ENCODE results near the gene PSMD3.

PSMD3 gene

DNA sequence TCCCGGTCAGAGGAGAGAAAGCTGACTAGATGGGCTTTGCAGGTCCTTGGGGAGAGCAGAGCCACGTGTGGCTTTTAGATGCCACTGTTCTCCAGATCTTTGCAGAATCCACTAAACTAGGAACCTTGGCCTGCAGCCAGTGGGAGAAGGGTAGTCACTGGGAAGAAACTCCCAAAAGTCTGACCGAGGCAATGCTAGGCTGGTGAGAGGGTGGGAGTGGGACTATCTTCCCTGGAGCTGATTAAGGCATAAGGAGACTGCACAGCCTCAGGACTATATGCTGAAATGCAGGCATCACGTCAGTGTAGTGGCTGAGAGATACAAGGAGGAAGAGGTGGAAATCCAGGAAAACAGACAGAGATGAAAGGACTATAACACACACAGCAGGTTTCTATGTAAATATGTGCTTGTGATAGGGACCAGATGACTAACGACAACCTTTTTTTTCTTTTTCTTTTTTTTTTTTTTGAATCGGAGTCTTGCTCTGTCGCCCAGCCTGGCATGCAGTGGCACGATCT is 20.0 kb upstream of the PSMD3 start:
- Histone ChIP-seq H3K27ac (ENCODE audit: low read depth, low read length) (no peak overlapping the region), H3K36me3 (ENCODE audit: control insufficient read depth in 1 of 2, insufficient read depth in 2 of 2, low read length in 2 of 2) (no peaks in the 10 kb centered on the region), H3K4me1 (ENCODE audit: control insufficient read depth in 1 of 2, insufficient read depth in 2 of 2, low read length in 2 of 2) (peaks cover 7 to 9% of the 10 kb centered on the region in 2 donors), H3K9me3 (ENCODE audit: control insufficient read depth in 1 of 2, low read length in 2 of 2) (no peaks in the 10 kb centered on the region), H3K9ac (ENCODE audit: low read depth in 1 of 2, low read length in 2 of 2) (no peak overlapping the region), H3K27me3 (ENCODE audit: control insufficient read depth in 1 of 2, insufficient read depth in 2 of 2, low read length in 2 of 2) (no peaks in the 10 kb centered on the region), H3K4me3 (ENCODE audit: low read depth in 1 of 2, low read length in 2 of 2) (no peak overlapping the region)

DNA sequence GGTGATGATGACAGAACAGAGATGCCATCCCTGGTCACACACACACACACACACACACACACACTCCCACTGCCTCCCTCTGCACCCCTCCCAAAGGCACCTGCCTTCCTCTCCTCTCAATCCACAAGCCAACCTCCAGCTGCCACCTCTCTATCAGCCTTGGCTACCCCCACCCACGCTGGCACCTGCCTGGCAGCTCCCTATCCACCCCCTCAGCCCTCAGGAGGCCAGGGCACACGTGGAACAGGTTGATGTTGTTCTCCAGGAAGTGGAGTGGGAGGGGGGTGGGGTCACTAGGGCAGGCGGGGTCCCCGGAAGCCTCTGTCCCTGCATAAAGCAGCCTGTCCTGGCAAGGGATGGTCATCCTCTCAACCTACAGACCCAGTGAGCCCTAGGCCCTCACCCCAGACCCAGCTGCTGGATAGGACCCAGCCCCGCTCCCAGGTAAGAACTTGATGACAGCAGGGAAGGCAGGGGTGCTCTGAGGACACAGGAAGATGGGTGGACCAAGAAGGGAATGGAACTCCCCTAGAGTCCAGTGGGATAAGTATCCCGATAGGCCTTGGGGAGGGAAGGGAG is 17.9 kb upstream of the PSMD3 start, which contains the start of gene GSDMA:
GSDMA (plus strand) TSS at position 363 of the 579 bp plus-strand sequence. CDS start 2,684 bp downstream, outside the sequence.
- no peak within 1 kb of the TSS for H3K9ac ChIP-seq (ENCODE audit: low read depth in 1 of 2, low read length in 2 of 2)
- H3K27me3 ChIP-seq (ENCODE audit: control insufficient read depth in 1 of 2, insufficient read depth in 2 of 2, low read length in 2 of 2) = no peaks in the 10 kb centered on the region
- no peaks in the 10 kb centered on the region for H3K9me3 ChIP-seq (ENCODE audit: control insufficient read depth in 1 of 2, low read length in 2 of 2)
- H3K36me3 ChIP-seq (ENCODE audit: control insufficient read depth in 1 of 2, insufficient read depth in 2 of 2, low read length in 2 of 2) = no peaks in the 10 kb centered on the region
- no peak within 1 kb of the TSS for H3K27ac ChIP-seq (ENCODE audit: low read depth, low read length)
- no peak within 1 kb of the TSS for H3K4me3 ChIP-seq (ENCODE audit: low read depth in 1 of 2, low read length in 2 of 2)
- peaks cover 7 to 9% of the 10 kb centered on the region in 2 donors for H3K4me1 ChIP-seq (ENCODE audit: control insufficient read depth in 1 of 2, insufficient read depth in 2 of 2, low read length in 2 of 2)

DNA sequence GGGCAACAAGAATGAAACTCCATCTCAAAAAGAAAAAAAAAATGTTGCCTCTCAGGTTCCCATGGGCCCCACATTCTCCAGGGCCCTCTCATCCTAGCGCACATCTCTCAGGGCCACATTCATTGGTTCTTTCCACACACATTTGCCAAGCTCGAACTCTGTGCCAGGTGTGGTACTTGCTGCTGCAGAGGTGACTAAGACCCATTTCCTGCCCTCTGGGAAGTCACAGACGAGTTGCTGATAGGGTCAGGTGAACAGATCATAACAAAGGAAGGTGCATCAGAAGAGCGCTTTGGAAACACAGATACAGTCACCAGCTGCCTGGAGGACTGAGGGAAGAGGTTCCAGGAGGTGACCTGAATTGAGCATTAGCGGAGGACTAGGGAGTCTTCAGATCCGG is 16.8 kb upstream of the PSMD3 start:
- H3K4me1 ChIP-seq (ENCODE audit: control insufficient read depth in 1 of 2, insufficient read depth in 2 of 2, low read length in 2 of 2) = peaks cover 7 to 12% of the 10 kb centered on the region in 2 donors
- no peak overlapping the region for H3K27ac ChIP-seq (ENCODE audit: low read depth, low read length)

DNA sequence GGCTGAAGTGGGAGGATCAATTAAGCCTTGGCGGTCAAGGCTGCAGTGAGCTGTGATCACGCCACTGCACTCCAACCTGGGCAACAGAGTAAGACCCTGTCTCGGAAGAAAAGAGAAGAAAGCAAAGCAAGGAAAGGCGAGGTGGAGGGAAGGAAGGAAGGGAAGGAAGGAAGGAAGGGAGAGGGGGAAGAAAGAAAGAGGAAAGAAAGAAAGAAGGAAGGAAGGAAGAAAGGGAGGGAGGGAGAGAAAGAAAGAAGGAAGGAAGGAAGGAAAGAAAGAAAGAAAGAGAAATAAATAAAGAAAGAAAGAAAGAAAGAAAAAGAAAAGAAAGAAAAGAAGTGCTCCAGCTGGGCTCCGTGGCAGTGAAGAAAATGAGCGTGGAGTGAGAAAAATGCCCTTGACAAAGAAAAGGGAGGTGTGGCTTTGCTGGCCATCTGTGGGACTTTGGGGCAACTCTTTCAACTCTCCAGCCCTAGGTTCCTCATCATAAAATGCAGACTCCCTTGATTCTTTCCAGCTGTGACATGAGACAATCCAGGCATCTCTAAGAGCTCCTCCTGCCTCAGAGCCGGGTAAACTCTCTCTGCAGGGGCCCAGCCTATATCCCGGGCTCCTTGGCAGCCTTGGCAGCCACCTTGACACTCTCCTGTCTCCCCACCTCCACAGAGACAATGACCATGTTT is 15.4 kb upstream of the PSMD3 start:
- no peak overlapping the region for H3K4me3 ChIP-seq (ENCODE audit: low read depth in 1 of 2, low read length in 2 of 2)

More for the DNA sequence above, 16.8 kb upstream of the PSMD3 start:
- Histone ChIP-seq H3K9me3 (ENCODE audit: control insufficient read depth in 1 of 2, low read length in 2 of 2) (no peaks in the 10 kb centered on the region), H3K4me3 (ENCODE audit: low read depth in 1 of 2, low read length in 2 of 2) (no peak overlapping the region), H3K36me3 (ENCODE audit: control insufficient read depth in 1 of 2, insufficient read depth in 2 of 2, low read length in 2 of 2) (no peaks in the 10 kb centered on the region), H3K9ac (ENCODE audit: low read depth in 1 of 2, low read length in 2 of 2) (no peak overlapping the region), H3K27me3 (ENCODE audit: control insufficient read depth in 1 of 2, insufficient read depth in 2 of 2, low read length in 2 of 2) (no peaks in the 10 kb centered on the region)

DNA sequence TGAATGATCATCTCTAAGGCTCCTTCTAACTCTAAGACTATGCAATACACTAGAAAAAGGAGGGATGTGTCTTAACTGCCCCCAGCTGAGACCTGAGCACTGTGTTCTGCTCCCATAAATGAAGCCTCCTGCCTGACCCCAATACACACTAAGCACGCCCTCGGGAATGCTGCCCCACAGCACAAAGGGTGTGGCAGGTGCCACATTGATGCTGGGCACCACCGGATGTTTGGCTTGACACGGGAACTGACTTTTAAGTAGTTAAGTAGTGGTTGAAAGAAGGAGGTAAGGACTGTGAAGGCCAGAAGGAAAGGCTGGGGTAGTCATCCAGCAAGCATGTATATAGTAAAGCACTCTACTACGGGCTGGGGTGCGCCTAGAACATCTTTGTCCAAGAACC is 13.8 kb upstream of the PSMD3 start:
- Histone ChIP-seq H3K9me3 (ENCODE audit: control insufficient read depth in 1 of 2, low read length in 2 of 2) (no peaks in the 10 kb centered on the region), H3K27me3 (ENCODE audit: control insufficient read depth in 1 of 2, insufficient read depth in 2 of 2, low read length in 2 of 2) (no peaks in the 10 kb centered on the region), H3K4me3 (ENCODE audit: low read depth in 1 of 2, low read length in 2 of 2) (no peak overlapping the region), H3K4me1 (ENCODE audit: control insufficient read depth in 1 of 2, insufficient read depth in 2 of 2, low read length in 2 of 2) (peaks cover 13 to 22% of the 10 kb centered on the region in 2 donors), H3K36me3 (ENCODE audit: control insufficient read depth in 1 of 2, insufficient read depth in 2 of 2, low read length in 2 of 2) (no peaks in the 10 kb centered on the region), H3K9ac (ENCODE audit: low read depth in 1 of 2, low read length in 2 of 2) (no peak overlapping the region), H3K27ac (ENCODE audit: low read depth, low read length) (no peak overlapping the region)

More for the DNA sequence above, 15.4 kb upstream of the PSMD3 start:
- Histone ChIP-seq H3K9me3 (ENCODE audit: control insufficient read depth in 1 of 2, low read length in 2 of 2) (no peaks in the 10 kb centered on the region), H3K4me1 (ENCODE audit: control insufficient read depth in 1 of 2, insufficient read depth in 2 of 2, low read length in 2 of 2) (peaks cover 11 to 16% of the 10 kb centered on the region in 2 donors), H3K36me3 (ENCODE audit: control insufficient read depth in 1 of 2, insufficient read depth in 2 of 2, low read length in 2 of 2) (no peaks in the 10 kb centered on the region), H3K27ac (ENCODE audit: low read depth, low read length) (no peak overlapping the region), H3K9ac (ENCODE audit: low read depth in 1 of 2, low read length in 2 of 2) (no peak overlapping the region), H3K27me3 (ENCODE audit: control insufficient read depth in 1 of 2, insufficient read depth in 2 of 2, low read length in 2 of 2) (no peaks in the 10 kb centered on the region)

DNA sequence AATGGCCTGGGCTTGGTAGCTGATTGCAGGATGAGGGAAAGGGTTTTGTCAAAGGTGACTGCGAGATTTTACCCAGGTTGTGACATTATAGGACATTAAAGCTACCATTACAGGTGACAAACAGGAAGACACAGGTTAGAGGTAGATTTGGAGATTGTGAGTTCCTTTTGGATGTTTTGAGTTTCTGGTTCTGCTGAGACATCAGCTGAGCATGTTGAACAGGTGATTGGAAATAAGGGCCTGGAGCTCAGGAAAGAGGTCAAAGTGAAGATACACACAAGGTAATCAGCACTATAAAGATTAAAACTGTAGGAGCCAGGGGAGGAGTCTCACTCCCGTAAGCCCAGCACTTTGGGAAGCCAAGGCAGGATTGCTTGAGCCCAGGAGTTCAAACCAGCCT is 11.8 kb upstream of the PSMD3 start:
- Histone ChIP-seq H3K9me3 (ENCODE audit: control insufficient read depth in 1 of 2, low read length in 2 of 2) (no peaks in the 10 kb centered on the region), H3K27me3 (ENCODE audit: control insufficient read depth in 1 of 2, insufficient read depth in 2 of 2, low read length in 2 of 2) (no peaks in the 10 kb centered on the region), H3K4me1 (ENCODE audit: control insufficient read depth in 1 of 2, insufficient read depth in 2 of 2, low read length in 2 of 2) (peaks cover 13 to 21% of the 10 kb centered on the region in 2 donors), H3K9ac (ENCODE audit: low read depth in 1 of 2, low read length in 2 of 2) (no peak overlapping the region), H3K4me3 (ENCODE audit: low read depth in 1 of 2, low read length in 2 of 2) (no peak overlapping the region), H3K27ac (ENCODE audit: low read depth, low read length) (no peak overlapping the region), H3K36me3 (ENCODE audit: control insufficient read depth in 1 of 2, insufficient read depth in 2 of 2, low read length in 2 of 2) (no peaks in the 10 kb centered on the region)

DNA sequence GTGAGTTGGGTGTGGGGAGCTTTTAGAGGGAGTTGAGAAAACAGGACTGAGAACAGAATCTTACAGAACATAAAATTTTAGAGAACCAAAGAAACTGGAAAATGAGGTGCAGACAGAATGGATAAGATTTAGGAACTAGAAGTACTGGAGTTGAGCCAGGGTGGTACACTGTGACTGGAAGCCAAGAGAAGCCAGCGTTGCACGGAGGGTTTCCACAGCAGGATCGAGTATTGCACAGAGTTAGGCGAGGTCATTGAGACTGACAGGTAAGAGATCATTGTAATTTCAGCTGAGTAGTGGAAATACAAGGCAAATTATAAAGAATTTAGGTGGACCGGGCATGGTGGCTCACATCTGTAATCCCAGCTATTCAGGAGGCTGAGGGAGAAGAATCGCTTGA is 11.2 kb upstream of the PSMD3 start:
- Histone ChIP-seq H3K9ac (ENCODE audit: low read depth in 1 of 2, low read length in 2 of 2) (no peak overlapping the region), H3K36me3 (ENCODE audit: control insufficient read depth in 1 of 2, insufficient read depth in 2 of 2, low read length in 2 of 2) (no peaks in the 10 kb centered on the region), H3K9me3 (ENCODE audit: control insufficient read depth in 1 of 2, low read length in 2 of 2) (no peaks in the 10 kb centered on the region), H3K4me1 (ENCODE audit: control insufficient read depth in 1 of 2, insufficient read depth in 2 of 2, low read length in 2 of 2) (peaks cover 13 to 17% of the 10 kb centered on the region in 2 donors), H3K27me3 (ENCODE audit: control insufficient read depth in 1 of 2, insufficient read depth in 2 of 2, low read length in 2 of 2) (no peaks in the 10 kb centered on the region), H3K27ac (ENCODE audit: low read depth, low read length) (no peak overlapping the region), H3K4me3 (ENCODE audit: low read depth in 1 of 2, low read length in 2 of 2) (no peak overlapping the region)

DNA sequence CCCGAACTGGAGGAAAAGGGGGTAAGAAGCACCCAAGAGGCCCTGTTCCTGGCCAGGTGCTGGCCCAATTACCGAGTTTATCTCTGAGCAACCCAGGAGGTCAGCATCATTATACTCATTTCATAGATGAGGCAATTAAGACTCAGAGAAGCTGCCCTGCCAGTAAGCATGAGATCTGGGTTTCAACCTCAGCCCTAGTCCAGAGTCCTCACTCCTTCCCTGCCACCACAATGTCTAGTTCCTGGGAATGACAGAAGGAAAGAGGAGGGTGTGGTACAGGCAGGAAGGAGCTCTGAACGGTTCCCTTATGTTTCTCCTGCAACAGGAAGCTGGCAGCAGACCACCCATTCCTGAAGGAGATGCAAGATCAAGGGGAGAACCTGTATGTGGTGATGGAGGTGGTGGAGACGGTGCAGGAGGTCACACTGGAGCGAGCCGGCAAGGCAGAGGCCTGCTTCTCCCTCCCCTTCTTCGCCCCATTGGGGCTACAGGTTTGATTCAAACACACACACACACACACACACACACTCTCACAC is 10.4 kb upstream of the PSMD3 start:
- Histone ChIP-seq H3K4me1 (ENCODE audit: control insufficient read depth in 1 of 2, insufficient read depth in 2 of 2, low read length in 2 of 2) (peaks cover 13 to 17% of the 10 kb centered on the region in 2 donors), H3K36me3 (ENCODE audit: control insufficient read depth in 1 of 2, insufficient read depth in 2 of 2, low read length in 2 of 2) (no peaks in the 10 kb centered on the region), H3K27me3 (ENCODE audit: control insufficient read depth in 1 of 2, insufficient read depth in 2 of 2, low read length in 2 of 2) (no peaks in the 10 kb centered on the region), H3K9me3 (ENCODE audit: control insufficient read depth in 1 of 2, low read length in 2 of 2) (no peaks in the 10 kb centered on the region), H3K27ac (ENCODE audit: low read depth, low read length) (no peak overlapping the region), H3K9ac (ENCODE audit: low read depth in 1 of 2, low read length in 2 of 2) (no peak overlapping the region), H3K4me3 (ENCODE audit: low read depth in 1 of 2, low read length in 2 of 2) (no peak overlapping the region)

DNA sequence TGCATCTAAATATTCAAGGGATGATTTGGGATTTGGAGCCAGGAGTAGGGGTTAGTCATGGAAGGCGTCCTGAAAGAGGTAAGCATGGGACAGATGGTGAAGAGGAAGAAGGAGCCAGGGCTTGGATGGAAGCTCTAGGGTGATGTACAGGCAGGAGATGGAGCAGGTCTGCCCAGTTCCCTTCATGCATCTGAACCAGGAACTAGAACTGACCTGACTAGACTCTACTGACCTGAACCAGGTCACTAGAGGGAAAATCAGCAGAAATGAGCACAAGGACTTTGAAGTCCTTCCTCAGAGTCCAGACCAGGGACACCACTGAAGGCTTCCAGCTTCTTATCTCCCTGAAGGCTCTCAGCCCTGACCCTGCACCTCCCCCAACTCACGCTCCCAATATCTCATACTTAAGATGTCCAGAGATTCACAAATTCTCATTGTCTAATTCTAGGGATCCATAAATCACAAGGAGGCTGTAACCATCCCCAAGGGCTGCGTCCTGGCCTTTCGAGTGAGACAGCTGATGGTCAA is 9.5 kb upstream of the PSMD3 start:
- H3K4me3 ChIP-seq (ENCODE audit: low read depth in 1 of 2, low read length in 2 of 2) = no peak overlapping the region
- no peaks in the 10 kb centered on the region for H3K9me3 ChIP-seq (ENCODE audit: control insufficient read depth in 1 of 2, low read length in 2 of 2)
- H3K27ac ChIP-seq (ENCODE audit: low read depth, low read length) = no peak overlapping the region
- H3K27me3 ChIP-seq (ENCODE audit: control insufficient read depth in 1 of 2, insufficient read depth in 2 of 2, low read length in 2 of 2) = no peaks in the 10 kb centered on the region
- no peak overlapping the region for H3K9ac ChIP-seq (ENCODE audit: low read depth in 1 of 2, low read length in 2 of 2)
- H3K36me3 ChIP-seq (ENCODE audit: control insufficient read depth in 1 of 2, insufficient read depth in 2 of 2, low read length in 2 of 2) = no peaks in the 10 kb centered on the region
- H3K4me1 ChIP-seq (ENCODE audit: control insufficient read depth in 1 of 2, insufficient read depth in 2 of 2, low read length in 2 of 2) = peaks cover 13 to 17% of the 10 kb centered on the region in 2 donors

DNA sequence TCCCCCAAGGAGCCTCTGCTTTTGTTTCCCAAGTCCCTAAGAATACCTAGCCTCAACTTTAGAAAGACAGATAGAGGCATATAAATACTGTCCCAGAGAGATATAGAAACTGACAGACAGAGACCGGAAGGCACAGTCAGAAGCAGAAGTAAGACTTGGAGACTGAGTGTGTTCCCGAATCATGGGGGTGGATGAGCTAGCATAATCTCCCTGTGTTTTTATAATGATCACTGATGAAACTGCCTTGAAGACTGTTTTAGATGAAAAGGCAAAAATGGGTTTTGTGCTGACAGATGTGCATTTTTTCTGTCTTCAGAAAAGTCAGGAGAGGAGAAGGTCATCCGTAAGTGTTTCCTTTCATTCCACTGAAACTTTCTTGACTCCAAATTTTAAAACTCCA is 8.3 kb upstream of the PSMD3 start:
- Histone ChIP-seq H3K9me3 (ENCODE audit: control insufficient read depth in 1 of 2, low read length in 2 of 2) (no peaks in the 10 kb centered on the region), H3K9ac (ENCODE audit: low read depth in 1 of 2, low read length in 2 of 2) (no peak overlapping the region), H3K4me3 (ENCODE audit: low read depth in 1 of 2, low read length in 2 of 2) (no peak overlapping the region), H3K27me3 (ENCODE audit: control insufficient read depth in 1 of 2, insufficient read depth in 2 of 2, low read length in 2 of 2) (no peaks in the 10 kb centered on the region), H3K27ac (ENCODE audit: low read depth, low read length) (no peak overlapping the region), H3K36me3 (ENCODE audit: control insufficient read depth in 1 of 2, insufficient read depth in 2 of 2, low read length in 2 of 2) (no peaks in the 10 kb centered on the region), H3K4me1 (ENCODE audit: control insufficient read depth in 1 of 2, insufficient read depth in 2 of 2, low read length in 2 of 2) (peaks cover 13 to 17% of the 10 kb centered on the region in 2 donors)
